NCI-H446 (cell line): ENCODE results near the gene CRYBB2.
"Not testable (repeated sequence)": the region's sequence is repeated elsewhere in the genome, so short reads cannot be mapped to it uniquely, and the experiment has no call there.

ENCODE experiments used
- DNase-seq, 2 experiments: peaks; one replicate each; lab custom pipeline; 2025; lab: John Stamatoyannopoulos, UW

CRYBB2 gene

GRCh38 chr22:25233706-25234105 lies 14.3 kb downstream of the CRYBB2 start:
- DNase-seq, result not testable (repeated sequence)

GRCh38 chr22:25235547-25236290 lies 16.3 kb downstream of the CRYBB2 start:
- peak; percentile 19 to 85 for DNase-seq

- no peak for DNase-seq
Observed at GRCh38 chr22:25236417-25236816, 17.0 kb downstream of the CRYBB2 start.

GRCh38 chr22:25237503-25237902 lies 18.1 kb downstream of the CRYBB2 start:
- no peak for DNase-seq

- not testable (repeated sequence) for DNase-seq
Observed at GRCh38 chr22:25238058-25238457, 18.6 kb downstream of the CRYBB2 start.

GRCh38 chr22:25255169-25255568 lies 35.7 kb downstream of the CRYBB2 start:
- not testable (repeated sequence) for DNase-seq

GRCh38 chr22:25267567-25267966 lies 48.1 kb downstream of the CRYBB2 start:
- DNase-seq, result not testable (repeated sequence)

GRCh38 chr22:25268902-25269301 lies 49.5 kb downstream of the CRYBB2 start:
- DNase-seq, result not testable (repeated sequence)

- DNase-seq, result not testable (repeated sequence)
Observed at GRCh38 chr22:25270061-25270460, 50.6 kb downstream of the CRYBB2 start.

GRCh38 chr22:25273231-25273630 lies 53.8 kb downstream of the CRYBB2 start:
- not testable (repeated sequence) for DNase-seq

- not testable (repeated sequence) for DNase-seq
Observed at GRCh38 chr22:25273928-25274327, 54.5 kb downstream of the CRYBB2 start.

- DNase-seq, result not testable (repeated sequence)
Observed at GRCh38 chr22:25280118-25280517, 60.7 kb downstream of the CRYBB2 start.
